Esophagus mucosa (tissue), 1 donor: ENCODE data around the gene KIF11. TPM values are rescaled to one million over a fixed set of nuclear protein-coding genes. Genes with fewer than 3 reads are reported as not detected.
"Not testable (repeated sequence)": the region's sequence is repeated elsewhere in the genome, so short reads cannot be mapped to it uniquely, and the experiment has no call there.

Experiments
- ATAC-seq: fragments of 200-7000 bp; cut with Tn5 transposase; one replicate; pipeline ENCODE4 v1.9.1; 2020
- total RNA-seq: library from RNA; stranded (reverse); gene quantifications from one replicate; pipeline ENCODE4 v1.2.4, GENCODE V29; 2023
- donor health status: DM: yes; HTN: yes; CAD: no.

The KIF11 gene
- total RNA-seq = 16.8 TPM

DNA sequence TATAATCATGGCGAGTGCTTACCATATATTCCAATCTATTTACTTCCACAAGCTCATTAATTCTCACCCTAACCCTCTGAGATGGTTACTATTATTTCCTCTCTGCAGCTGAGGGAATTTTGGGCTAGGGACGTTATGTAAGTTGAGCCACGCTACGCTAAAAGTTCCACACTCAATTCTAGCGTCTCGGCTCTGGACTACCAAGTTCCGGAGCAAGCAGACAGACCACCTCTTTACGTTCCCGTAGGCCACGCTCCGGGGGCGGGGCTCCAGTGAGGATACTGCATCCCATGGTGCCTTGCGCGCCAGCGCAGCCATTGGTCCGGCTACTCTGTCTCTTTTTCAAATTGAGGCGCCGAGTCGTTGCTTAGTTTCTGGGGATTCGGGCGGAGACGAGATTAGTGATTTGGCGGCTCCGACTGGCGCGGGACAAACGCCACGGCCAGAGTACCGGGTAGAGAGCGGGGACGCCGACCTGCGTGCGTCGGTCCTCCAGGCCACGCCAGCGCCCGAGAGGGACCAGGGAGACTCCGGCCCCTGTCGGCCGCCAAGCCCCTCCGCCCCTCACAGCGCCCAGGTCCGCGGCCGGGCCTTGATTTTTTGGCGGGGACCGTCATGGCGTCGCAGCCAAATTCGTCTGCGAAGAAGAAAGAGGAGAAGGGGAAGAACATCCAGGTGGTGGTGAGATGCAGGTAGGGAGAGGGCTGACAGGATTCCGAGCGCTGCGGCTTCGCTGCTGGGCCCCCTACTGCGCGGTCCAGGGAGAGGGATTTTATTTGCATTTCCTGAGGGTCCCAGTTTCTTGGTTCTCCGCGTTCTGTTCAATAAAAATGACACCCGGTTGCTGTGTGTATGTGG lies at the start of gene KIF11:
Gene KIF11, plus strand, starts transcription at position 370 of the 858 bp plus-strand sequence. Its CDS starts 246 bp downstream, at position 616.
- ATAC-seq = peak; percentile 92

DNA sequence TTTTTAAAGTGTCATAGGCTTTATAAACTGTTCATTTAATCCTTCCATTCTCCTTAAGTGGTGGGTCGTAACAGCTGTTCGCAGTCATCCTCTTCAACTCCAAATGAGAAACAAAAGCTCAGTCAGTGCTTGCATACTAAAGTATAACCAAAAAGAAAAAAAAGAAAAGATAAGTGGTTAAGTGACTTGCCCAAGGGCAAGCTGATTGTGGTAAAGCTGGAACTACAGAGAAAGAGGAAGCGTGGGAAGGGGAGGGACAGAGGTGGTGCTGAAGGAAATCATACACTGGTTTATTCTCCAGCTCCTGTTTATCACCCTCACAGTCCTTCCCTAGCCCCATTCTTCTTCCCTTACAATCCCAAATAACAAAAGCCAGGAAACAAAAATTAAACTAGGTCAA lies 48.6 kb upstream of the KIF11 start:
- ATAC-seq = peak; percentile 63

DNA sequence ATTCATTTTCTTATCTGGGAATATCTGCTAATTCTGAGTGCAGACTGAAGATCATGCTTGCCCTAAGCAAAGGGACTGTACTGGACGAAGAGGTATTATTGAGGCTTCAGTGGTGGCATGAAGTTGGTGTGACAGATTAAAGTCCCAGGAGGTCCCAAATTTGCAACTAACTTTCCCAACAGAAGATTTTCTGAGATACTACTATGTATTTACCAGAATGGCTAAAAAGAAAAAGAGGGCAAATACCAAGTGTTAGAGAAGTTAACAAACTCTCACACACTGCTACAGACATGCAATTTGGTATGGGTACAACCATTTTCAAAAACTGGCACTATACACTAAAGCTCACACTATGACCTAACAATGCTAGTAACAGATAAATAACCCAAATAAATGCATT lies 47.4 kb upstream of the KIF11 start:
- no peak for ATAC-seq

DNA sequence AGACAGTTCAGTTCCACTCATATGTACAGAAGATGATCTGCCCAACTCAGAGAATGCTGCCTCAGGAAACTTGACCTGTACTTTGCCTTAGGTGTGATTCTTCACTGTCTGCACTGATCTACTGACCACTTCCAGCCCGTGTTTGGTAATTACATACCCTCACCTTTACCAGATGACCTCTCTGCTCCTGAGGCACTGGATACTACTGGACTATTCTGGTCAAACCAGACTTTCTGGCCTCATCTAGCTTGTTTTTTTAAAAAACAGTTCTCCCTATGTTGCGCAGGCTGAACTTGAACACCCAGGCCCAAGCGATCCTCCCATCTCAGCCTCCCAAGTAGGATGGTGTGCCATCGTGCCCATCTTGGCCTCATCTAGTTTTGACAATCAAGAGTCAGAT lies 45.3 kb upstream of the KIF11 start:
- no peak for ATAC-seq

DNA sequence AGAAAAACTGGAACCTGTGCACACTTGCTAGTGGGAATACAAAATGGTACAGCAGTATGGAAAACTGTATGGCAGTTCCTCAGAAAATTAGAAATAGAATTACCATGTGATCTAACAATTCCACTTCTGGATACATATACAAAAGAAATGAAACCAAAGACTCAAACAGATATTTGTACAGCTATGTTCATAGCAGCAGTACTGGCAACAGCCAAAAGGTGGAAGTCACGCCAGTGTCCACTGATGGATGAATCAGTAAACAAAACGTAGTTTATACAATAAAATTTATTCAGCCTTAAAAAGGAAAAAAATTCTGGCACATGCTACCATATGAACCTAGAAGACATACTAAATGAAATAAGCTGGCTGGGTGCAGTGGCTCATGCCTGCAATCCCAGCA lies 42.0 kb upstream of the KIF11 start:
- no peak for ATAC-seq

DNA sequence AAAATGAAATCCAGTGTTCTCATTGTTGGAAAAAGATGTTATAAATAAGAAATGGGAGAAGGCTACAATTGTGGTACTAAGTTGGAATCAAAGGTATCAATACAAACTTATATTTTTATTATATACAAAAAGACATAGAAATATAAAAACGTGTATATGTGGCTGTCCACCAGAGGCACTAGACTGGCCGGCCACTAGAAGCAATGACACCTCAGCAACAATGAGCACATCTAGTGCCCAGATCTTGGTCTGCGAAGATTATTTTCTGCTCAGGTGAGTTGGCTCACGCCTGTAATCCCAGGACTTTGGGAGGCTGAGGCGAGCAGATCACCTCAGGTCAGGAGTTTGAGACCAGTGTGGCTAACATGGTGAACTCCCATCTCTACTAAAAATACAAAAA lies 40.6 kb upstream of the KIF11 start:
- ATAC-seq = no peak

DNA sequence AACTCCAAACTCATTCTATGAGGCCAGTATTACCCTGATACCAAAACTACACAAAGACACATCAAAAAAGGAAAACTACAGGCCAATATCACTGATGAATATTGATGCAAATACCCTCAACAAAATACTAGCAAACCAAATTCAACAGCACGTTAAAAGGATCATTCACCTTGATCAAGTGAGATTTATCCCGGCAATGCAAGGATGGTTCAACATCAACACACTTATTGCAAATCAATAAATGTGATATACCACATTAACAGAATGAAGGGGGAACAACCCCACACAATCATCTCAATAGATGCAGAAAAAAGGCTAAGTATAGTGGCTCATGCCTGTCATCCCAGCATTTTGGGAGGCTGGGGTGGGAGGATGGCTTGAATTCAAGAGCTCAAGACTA lies 39.0 kb upstream of the KIF11 start:
- no peak for ATAC-seq

DNA sequence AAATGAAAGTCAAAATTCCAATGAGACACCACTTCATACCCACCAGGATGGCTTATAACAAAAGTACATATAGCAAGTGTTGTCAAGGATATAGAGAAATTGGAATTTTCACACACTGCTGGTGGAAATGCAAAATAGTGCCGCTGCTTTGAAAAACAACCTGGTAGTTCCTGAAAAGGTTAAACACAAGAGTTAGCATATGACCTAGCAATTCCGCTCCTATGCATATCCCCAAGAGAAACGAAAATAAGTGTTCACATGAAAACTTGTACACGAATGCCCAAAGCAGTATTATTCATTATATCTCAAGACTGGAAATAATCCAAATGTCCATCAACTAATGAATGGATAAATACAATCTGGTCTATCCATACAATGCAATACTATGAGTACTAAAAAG lies 33.9 kb upstream of the KIF11 start:
- no peak for ATAC-seq

DNA sequence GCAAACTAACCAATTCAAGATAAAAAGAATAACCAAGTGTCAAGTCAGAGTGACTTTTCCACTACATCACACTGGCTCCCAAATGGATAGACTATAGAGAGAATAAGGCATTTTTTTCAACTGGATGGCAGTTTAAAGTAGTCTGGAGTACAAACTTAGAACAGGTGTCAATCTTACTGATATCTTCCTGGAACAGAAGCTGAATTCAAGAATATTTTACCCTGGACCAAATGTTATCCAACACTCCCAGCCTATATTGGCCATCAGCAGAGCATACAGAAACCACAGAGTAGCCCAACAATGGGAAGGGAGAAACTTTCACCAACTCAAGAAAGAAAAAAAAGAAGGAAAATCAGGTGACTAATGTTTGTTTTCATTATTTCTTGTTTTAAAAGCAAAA lies 30.5 kb upstream of the KIF11 start:
- ATAC-seq = no peak

DNA sequence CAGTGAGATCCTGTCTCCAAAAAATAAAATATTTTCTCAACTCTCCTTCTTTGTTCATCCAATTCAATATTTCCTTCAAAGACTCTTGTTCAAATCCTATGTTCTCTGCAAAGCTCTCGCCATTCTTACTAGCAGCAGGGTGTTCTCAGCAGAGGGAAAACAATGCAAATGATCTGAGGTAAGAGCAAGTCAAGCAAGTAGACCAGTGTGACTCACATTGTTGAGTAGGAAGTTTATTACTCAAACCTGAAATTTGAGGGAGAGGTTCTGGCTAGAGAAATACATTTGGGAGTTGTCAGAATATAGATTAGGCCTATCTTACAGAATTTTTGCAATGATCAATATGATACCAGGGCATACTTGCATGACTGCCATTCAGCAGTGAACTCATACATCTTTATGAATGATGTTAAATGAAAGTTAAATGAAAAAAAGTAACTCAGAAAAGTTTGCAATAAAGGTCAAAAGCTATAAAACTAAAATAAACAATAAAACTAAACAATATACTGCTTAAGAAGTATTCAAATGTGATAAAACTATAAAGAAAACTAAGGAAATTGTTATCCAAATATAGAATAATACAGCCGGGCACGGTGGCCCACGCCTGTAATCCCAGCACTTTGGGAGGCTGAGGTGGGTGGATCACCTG lies 24.9 kb upstream of the KIF11 start:
- peak; percentile 91 for ATAC-seq

DNA sequence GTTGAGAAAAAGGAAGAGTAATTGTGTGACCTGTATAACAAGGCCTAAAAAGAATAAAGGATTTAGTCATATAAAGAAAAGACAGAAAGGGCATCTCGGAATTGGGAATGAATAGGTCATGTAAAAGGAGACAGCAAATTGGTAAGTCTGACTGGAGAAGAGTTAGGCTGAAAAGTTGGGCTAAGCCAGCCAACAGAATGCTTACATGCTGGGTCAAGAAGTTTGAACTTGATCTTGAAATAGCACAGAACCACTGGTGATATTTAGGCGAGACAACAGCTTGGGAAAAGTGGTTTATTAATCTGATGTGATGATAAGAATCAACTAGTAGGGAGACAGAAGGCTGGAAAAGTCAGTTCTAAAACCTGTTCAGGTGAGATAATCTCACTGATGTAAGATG lies 23.9 kb upstream of the KIF11 start:
- ATAC-seq = no peak

DNA sequence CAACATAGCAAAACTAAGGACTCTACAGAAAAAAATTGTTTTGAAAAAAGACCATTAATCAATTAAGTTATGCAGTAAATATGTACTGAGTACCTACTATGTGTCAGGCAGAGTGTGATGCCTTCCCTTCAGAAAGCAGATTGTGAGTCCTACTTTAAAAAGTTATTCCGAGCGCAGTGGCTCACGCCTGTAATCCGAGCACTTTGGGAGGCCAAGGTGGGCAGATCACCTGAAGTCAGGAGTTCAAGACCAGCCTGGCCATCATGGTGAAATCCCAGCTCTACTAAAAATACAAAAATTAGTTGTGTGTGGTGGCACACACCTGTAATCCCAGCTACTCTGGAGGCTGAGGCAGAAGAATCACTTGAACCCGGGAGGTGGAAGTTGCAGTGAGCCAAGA lies 23.3 kb upstream of the KIF11 start:
- not testable (repeated sequence) for ATAC-seq

DNA sequence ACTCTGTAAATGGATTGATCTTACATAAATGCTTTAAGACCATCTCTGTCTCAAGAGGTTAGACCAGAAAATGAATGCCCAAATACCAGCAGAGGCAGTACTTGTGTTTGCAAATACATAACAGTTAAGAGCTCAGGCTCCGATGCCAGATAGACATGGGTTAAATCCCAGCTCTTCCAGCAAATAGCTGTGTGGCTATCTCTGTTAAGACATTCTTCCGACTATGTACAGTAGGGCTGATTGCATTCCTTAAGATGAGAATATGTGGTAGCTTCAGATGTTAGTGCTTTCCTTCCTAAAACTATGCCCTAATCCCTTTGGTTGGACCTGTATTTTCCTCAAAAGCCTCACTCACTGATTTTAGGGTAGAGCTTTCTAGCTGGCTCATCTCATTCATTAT lies 21.3 kb upstream of the KIF11 start:
- no peak for ATAC-seq

DNA sequence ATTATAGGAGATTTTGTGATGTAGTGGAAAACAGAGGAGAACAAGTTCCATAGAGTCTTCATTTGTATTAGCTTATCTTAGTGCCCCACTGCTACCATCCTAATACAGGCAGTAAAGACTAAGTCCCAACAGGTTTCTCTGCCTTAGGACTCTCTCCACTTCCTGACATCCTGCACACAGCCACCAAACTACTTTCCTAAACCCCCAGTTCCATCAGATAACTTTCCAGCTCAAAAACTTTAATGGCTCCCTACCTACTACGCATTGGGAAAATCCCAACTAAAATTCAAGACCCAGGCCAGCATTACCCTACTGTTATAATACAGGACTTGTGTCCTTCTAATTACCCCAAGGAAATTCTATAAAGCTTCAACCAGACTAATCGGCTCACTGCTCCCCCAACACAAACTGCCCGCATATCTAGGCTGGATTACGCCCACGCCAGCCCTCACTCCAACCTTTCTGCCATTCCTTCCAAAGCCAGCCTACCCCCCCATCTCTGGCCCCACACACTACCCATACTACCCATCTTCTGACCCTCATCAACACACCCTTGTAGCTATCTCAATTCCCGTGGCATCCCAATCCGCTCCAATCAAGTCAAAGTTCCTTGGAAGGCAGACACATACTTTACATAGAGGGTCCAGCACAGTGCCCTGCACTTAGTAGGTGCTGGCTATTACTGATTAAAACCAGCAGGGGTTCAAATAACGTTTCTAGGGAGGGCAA lies 20.4 kb upstream of the KIF11 start:
- ATAC-seq = no peak

DNA sequence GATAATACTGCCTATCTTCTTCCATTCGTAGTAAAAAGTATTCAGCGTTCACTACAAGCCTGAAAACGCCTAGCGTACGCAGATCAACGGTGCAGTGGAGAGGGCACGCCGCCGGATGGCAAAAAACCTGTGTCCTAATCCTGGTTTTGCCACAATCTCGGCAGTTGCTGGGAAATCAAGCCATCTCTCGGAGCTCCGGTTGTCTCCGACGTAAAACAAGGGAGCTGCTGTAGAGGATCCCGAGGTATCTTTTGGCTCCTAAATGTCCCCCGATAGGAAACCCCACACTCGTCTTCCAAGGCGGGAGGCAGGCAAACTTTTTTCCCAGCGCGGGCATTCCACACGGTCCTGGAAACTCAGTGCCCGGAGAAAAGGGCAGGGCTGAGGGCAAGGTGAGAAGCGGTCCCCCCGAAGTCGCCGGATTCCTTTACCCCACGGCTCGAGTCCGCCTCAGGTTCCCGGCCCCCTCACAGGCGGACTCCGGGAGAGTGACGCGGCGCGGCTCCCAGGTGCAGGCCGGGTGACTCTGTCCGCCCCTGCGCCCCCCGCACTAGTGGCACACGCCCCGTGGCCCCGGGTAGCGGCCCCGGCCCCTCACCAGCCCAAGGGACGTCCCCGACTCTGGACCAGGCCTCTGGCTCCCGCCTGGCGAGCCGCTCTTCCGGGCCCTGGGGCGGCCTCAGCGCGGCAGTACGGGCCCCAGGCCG lies 19.7 kb upstream of the KIF11 start:
- ATAC-seq = peak; percentile 33

DNA sequence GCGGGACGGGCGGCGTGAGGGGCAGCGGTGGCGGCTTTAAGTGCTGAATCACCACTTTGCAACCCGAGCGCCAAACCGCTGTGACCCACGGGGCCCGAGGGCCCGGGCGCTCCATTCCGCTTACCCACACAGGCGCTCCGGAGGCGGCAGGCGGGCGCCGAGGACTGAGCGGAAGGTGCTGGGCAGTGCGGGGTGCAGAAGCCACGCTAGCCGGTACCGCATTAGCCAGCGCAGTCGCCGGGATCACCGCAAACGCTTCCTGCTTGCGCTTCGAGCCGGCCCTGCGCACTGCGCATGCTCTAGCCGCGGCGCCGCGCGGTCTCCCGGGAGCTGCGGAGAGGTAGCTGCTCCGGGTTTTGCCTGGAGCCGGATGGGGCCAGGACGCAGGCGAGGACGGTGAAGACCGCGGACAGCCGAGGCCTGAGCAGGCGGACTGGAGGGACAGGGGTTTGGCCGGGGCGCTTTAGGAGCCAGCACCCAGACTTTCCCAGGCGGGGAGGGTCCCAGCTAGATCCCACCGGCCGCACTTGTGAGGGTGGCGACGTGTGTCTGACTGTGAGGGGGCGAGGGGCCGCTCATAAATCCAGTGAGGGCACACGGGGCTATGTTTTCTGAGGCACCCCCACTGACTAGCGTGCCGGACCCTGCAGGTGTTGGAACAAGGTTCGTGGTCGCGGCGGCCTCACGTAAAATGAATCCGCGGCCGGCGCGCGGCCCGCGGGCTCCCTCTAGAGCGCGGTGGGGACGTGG lies 19.0 kb upstream of the KIF11 start, which contains the start of gene IDE:
Gene IDE, minus strand, starts transcription at position 296 of the 750 bp plus-strand sequence. Its CDS starts 74 bp downstream, at position 222.
- ATAC-seq = peak; percentile 95

DNA sequence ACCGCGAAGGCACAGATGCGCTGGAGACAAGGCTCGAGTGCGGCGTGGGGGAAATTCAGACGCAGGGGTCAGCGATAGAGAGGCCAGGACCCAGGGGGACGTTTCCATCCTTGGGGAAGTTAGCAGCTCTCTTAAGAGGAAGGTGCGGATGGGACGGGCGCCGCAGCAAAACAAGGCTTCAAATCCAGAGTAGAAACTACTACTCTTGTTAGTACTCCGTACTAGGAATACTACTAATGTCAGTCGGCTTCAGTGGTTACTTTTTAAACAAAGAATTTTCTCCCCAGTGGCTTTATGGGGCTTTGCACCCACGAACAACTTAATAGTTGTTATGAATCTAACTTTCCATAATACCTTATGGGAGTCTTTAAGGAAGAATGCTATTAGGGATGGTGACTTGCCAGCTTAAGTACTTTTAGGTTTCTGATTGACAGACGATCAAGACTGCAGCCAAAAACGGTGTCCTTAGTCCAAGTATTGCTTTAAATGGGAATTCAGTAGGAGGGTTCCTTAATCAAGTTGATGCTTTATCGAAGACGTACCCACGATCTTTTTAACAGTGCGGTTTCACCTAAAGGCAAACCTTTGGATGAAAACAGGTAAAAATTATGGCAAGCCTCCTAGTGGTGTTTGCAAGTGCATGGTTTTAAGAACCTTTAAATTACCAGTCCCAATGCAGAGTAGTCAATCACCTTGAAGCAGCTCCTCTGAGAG lies 18.2 kb upstream of the KIF11 start:
- peak; percentile 4 for ATAC-seq

DNA sequence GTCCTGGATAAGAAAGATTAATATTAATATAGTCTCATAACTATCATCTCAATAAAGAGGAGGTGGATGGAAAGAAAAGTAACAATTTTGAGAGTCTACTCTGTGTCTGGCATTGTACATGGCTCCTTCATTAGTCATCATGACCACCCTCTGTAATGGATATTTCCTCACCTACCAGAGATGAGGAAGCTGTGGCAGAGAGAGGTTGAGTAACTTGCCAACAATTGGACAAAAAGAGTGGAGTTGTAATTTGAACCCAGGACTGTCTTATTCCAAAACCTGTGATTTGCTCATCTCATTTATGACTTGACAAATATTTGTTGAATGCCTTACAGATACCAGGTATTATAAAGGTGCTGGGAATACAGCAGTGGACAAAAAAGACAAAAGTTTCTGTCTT lies 17.0 kb upstream of the KIF11 start:
- no peak for ATAC-seq

DNA sequence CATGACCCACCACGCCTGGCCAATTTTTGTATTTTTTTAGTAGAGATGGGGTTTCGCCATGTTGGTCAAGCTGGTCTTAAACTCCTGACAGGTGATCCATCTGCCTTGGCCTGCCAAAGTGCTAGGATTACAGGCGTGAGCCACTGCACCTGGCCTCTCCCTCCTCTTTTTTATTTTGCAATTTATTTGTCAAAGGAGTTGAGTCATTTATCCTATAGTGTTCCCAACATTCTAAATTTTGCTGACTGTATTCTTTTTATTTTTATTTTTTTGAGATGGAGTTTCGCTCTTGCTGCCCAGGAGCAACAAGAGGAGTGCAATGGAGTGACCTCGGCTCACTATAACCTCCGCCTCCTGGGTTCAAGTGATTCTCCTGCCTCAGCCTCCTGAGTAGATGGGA lies 10.6 kb upstream of the KIF11 start:
- ATAC-seq = peak; percentile 74

DNA sequence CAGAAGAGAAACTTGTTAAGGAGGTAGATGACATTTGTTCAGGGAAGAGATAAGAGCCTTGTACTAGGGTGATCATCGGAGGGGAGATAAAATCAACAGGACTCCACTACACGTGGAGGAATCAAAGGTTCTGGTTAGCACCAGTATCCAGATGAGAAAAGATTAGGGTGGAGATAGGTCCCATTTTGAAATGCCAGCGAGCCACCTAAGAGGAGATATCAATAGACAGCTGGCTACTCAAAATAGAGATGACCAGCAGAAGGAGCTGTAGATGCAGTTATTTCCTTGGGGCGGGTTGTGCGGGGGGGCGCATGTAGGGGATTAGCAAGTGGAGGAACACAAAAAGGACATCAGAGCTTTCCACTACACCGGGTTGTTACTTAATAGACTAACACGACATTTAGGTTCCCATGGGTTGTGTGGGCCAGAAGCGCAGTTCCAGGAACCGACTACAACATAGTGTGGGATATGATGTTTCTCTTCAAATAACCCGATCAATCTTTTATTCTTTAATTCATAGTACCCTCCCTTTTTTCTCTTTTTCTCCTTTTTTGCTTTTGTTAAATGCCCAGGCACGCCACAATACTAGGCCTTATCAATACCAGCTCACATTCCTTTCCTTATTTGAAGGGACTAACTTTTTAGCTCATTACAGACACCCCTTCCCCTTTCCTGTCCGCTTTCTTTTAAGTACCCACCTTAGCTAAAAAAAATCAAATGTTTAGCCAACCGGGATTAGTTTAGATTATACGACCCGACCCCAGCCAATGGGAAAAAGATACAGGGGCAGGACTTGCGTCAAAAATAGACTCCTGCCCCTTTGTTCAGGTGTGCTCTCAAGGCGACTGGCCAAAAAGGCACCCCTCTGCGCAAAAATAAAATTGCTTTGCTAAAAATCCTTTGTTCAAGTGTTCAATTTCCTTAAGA lies 2.0 kb upstream of the KIF11 start:
- peak; percentile 1 for ATAC-seq
